Neural cell (in vitro differentiated cells): ENCODE measurements around the gene GNAI1.

ENCODE experiments used
- SMC3 ChIP-seq: fragments of 450-650 bp; conservative IDR thresholded peaks from 2 replicates; pipeline ENCODE4 v1.6.1; 2014; ENCODE audit warnings: antibody characterized with exemption, mild to moderate bottlenecking, moderate library complexity; ENCODE audit not compliant: poor library complexity
- TAF1 ChIP-seq: IDR thresholded peaks from 2 replicates; pipeline ENCODE4 v1.6.1; 2012; ENCODE audit warnings: low read depth
- TF ChIP-seq, protein P1 (sequence below): fragments of 450-650 bp; IDR thresholded peaks from 2 replicates; pipeline ENCODE4 v1.5.1; 2014; ENCODE audit warnings: antibody characterized with exemption, mild to moderate bottlenecking, moderate library complexity; ENCODE audit not compliant: poor library complexity, severe bottlenecking

- TF ChIP-seq, protein P1, sequence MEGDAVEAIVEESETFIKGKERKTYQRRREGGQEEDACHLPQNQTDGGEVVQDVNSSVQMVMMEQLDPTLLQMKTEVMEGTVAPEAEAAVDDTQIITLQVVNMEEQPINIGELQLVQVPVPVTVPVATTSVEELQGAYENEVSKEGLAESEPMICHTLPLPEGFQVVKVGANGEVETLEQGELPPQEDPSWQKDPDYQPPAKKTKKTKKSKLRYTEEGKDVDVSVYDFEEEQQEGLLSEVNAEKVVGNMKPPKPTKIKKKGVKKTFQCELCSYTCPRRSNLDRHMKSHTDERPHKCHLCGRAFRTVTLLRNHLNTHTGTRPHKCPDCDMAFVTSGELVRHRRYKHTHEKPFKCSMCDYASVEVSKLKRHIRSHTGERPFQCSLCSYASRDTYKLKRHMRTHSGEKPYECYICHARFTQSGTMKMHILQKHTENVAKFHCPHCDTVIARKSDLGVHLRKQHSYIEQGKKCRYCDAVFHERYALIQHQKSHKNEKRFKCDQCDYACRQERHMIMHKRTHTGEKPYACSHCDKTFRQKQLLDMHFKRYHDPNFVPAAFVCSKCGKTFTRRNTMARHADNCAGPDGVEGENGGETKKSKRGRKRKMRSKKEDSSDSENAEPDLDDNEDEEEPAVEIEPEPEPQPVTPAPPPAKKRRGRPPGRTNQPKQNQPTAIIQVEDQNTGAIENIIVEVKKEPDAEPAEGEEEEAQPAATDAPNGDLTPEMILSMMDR: no peak
- TF ChIP-seq TAF1 (no peak), SMC3 (no peak)
Measured at GRCh38 chr7:80145780-80146422, 11.3 kb downstream of the GNAI1 start.
